BE2C (cell line): Measurements from ENCODE around the gene ZNF540.

Experiments used
- DNase-seq: peaks from one replicate; pipeline ENCODE4 v3.0.0-alpha.2; 2020
- H3K27me3 ChIP-seq: fragments of 250-450 bp; sonication (Bioruptor Pico); 2 replicates; pipeline ENCODE4 v1.5.1; 2020; ENCODE audit warnings: mild to moderate bottlenecking
- H3K36me3 ChIP-seq: fragments of 250-450 bp; sonication (Bioruptor Pico); 2 replicates; pipeline ENCODE4 v1.5.1; 2020; ENCODE audit warnings: mild to moderate bottlenecking
- H3K4me1 ChIP-seq: fragments of 250-450 bp; sonication (Bioruptor Pico); 2 replicates; pipeline ENCODE4 v1.5.1; 2020
- H3K4me3 ChIP-seq: 2 replicates; pipeline ENCODE4 v1.5.1; 2011; ENCODE audit warnings: low read depth, low read length
- H3K9me3 ChIP-seq: fragments of 250-450 bp; sonication (Bioruptor Pico); 2 replicates; pipeline ENCODE4 v1.5.1; 2020
- TF ChIP-seq, protein P1 (sequence below): IDR thresholded peaks from 2 replicates; pipeline ENCODE4 v1.5.1; 2012; ENCODE audit warnings: mild to moderate bottlenecking, low read depth, low read length

The ZNF540 gene

DNA sequence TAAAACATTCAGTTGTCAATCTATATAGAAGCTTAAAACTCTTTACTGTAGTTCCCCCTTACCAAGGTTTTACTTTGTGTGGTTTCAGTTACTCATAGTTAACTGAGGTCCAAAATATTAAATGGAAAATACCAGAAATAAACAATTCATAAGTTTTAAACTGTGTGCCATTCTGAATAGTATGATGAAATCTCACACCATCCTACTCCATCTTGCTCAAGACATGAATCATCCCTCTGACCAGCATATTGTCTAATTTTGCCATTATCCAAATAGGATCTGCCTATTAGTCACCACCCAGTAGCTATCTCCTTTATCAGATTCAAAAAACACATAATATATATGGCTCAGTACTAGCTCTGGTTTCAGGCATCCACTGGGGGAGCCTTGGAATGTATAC is 22.5 kb upstream of the ZNF540 start:
- no peaks in the 10 kb centered on the region for H3K27me3 ChIP-seq
- no peak for DNase-seq
- H3K9me3 ChIP-seq, result no peaks in the 10 kb centered on the region
- no peaks in the 10 kb centered on the region for H3K36me3 ChIP-seq
- no peak overlapping the region for H3K4me3 ChIP-seq
- TF ChIP-seq, protein P1, sequence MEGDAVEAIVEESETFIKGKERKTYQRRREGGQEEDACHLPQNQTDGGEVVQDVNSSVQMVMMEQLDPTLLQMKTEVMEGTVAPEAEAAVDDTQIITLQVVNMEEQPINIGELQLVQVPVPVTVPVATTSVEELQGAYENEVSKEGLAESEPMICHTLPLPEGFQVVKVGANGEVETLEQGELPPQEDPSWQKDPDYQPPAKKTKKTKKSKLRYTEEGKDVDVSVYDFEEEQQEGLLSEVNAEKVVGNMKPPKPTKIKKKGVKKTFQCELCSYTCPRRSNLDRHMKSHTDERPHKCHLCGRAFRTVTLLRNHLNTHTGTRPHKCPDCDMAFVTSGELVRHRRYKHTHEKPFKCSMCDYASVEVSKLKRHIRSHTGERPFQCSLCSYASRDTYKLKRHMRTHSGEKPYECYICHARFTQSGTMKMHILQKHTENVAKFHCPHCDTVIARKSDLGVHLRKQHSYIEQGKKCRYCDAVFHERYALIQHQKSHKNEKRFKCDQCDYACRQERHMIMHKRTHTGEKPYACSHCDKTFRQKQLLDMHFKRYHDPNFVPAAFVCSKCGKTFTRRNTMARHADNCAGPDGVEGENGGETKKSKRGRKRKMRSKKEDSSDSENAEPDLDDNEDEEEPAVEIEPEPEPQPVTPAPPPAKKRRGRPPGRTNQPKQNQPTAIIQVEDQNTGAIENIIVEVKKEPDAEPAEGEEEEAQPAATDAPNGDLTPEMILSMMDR, result no peak
- no peaks in the 10 kb centered on the region for H3K4me1 ChIP-seq

DNA sequence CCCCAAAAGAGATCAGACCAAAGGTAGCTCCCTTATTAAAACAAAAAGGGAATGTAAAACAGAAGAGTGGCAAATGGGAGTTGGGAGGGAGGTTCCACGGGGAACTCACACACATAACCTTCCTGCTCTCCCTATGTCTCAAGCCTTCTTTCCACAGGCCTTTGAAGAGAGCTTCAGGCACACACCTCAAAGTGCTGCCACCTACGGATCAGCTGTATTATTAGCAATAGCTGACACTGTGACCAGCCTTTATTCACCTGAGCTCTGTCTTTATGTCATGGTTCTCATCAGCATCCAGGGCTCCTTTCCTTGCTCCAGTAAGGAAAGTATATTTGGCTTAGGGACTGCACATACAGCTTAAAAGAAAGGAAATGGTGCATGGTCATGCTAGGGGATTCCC is 11.3 kb upstream of the ZNF540 start:
- TF ChIP-seq, protein P1, result peak; percentile 17
- peaks cover 4% of the 10 kb centered on the region; the same call in 1 of the 2 replicates for H3K36me3 ChIP-seq
- no peaks in the 10 kb centered on the region for H3K27me3 ChIP-seq
- no peaks in the 10 kb centered on the region for H3K4me1 ChIP-seq
- DNase-seq, result no peak
- H3K9me3 ChIP-seq, result no peaks in the 10 kb centered on the region
- H3K4me3 ChIP-seq, result no peak overlapping the region

DNA sequence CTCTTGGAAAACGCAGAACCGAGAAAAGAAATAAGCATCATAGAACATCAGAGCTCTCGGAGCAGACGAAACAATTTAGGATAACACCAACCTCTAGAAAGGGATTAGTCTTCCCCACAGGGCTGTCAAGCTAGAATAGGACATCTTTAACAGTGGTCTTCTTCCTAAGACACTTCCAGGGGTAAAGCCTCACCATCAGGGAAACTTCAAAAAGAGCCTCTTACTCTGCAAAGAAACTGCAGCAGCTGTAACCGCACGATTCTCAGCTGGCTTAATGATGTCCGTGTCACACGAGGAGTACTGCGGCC is 726 bp upstream of the ZNF540 start:
- TF ChIP-seq, protein P1, result no peak
- Histone ChIP-seq H3K36me3 (no peaks in the 10 kb centered on the region), H3K4me1 (no peaks in the 10 kb centered on the region), H3K27me3 (no peaks in the 10 kb centered on the region), H3K9me3 (no peaks in the 10 kb centered on the region), H3K4me3 (peak overlapping the region; percentile 81)
- DNase-seq, result no peak

DNA sequence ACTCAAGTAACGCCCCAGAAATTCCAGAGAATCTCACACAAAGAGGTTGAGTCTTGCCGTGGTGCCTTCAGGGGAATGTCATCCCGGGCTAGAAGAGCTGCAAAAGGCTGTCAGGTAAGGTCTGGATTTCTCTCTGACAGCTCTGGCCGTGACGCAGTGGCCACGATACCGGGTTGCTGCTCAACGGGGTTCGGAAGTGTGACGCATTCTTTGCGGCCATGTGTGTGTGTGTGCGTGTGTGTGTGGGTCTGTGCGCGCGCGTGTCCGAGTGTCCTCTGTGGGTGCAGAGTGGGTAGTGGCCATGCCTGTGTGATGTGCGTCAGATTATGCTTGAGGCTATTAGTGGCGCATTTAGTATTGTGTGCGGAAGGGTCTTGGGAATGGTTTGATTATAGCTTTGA is 306 bp downstream of the ZNF540 start:
- DNase-seq, result no peak
- TF ChIP-seq, protein P1, result no peak

DNA sequence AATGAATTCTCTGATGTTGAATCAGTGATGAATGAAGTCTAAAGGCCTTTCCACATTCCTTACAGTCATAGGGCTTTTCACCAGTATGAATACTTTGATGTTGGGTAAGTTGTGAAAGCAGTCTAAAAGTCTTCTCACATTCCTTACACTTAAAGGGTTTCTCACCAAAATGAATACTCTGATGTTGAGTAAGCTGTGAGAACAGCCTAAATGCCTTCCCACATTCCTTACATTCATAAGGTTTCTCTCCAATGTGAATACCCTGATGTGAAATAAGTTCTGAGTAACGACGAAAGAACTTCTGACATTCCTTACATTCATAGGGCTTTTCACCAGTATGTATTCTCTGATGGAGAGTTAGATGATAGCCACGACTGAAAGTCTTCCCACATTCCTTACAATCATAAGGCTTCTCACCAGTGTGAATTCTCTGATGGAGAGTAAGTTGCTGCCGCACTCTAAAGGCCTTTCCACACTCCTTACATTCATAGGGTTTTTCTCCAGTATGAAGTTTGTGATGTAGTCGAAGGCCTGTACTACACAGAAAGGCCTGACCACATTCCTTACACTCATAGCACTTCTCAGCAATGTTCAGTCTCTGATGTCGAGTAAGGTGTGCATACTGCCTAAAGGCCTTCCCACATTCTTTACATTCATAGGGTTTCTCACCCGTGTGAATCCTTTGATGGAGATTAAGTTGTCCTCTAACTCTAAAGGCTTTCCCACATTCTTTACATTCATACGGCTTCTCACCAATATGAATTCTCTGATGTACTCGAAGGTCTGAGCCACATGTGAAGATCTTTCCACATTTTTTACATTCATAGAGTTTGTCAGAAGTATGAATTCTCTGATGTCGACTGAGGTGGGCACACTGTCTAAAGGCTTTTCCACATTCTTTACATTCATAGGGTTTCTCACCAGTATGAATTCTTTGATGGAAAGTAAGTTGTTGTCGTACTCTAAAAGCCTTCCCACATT is 40.7 kb downstream of the ZNF540 start:
- no peak for DNase-seq
- no peaks in the 10 kb centered on the region for H3K27me3 ChIP-seq
- peaks cover 8% of the 10 kb centered on the region for H3K9me3 ChIP-seq
- TF ChIP-seq, protein P1, result no peak
- no peak overlapping the region for H3K4me3 ChIP-seq
- H3K36me3 ChIP-seq, result peaks cover 16% of the 10 kb centered on the region
- H3K4me1 ChIP-seq, result no peaks in the 10 kb centered on the region

More for the DNA sequence above, 306 bp downstream of the ZNF540 start:
- H3K27me3 ChIP-seq, result no peaks in the 10 kb centered on the region
- H3K9me3 ChIP-seq, result no peaks in the 10 kb centered on the region
- H3K4me1 ChIP-seq, result no peaks in the 10 kb centered on the region
- H3K36me3 ChIP-seq, result no peaks in the 10 kb centered on the region
- peak overlapping the region; percentile 81 for H3K4me3 ChIP-seq

DNA sequence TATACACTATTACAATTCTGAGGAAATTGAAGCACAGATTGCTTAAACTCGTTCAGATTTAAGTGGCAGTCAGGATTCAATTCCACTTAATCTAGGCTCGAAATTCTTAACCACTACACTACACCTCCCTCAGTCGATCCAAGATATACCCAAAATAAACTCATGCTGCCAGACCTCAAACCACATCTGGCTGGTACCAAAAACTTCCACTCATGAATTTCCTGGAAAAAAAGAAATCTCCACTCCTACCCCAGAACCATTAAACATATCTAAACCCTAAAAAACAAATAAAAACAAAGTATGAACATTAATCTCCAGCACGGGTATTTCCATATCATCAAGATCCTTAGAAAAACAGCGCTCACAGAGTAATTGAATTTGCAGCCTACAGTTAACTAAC is 59.4 kb downstream of the ZNF540 start:
- H3K9me3 ChIP-seq, result no peaks in the 10 kb centered on the region
- no peaks in the 10 kb centered on the region for H3K36me3 ChIP-seq
- DNase-seq, result no peak
- peak overlapping the region; percentile 87 for H3K4me3 ChIP-seq
- H3K27me3 ChIP-seq, result no peaks in the 10 kb centered on the region
- TF ChIP-seq, protein P1, result no peak
- no peaks in the 10 kb centered on the region for H3K4me1 ChIP-seq
